ENCODE measurements around the gene YPEL2.

The YPEL2 gene

DNA sequence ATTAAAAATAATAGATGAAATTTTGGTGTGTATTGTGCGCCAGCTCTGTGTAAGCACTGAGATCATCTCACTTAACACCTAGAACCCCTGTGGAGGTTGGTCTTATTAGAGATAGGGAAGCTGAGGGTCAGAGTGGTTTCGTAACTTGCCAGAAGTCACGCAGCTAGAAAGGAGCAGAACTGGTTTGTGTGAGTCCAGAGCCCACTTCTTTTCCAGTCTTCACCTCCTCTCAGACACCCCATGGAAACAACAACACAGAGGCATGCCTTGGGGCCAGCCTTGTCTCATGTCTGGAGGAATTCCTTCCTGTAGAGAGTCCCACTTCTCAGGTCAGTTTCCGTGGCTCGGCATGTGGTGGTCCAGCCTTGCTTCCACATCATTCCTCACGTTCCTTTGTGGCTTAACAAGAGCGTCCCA is 16.5 kb downstream of the YPEL2 start:
- Histone ChIP-seq H3K27me3 (no peaks in the 10 kb centered on the region), H3K4me3 (no peak overlapping the region), H3K4me1 (peaks cover 0 to 100% (median 84%) of the 10 kb centered on the region in 4 donors), H3K27ac (peak overlapping the region; percentile 64 to 70), H3K36me3 (peaks cover 0 to under 1% (median under 1%) of the 10 kb centered on the region in 3 donors), H3K9me3 (no peaks in the 10 kb centered on the region)
- TF ChIP-seq CTCF (IDR thresholded peaks at IDR 0.05), result no peak
- DNase-seq, result no peak
- intact Hi-C loops (cut with DNase I; ENCODE audit: low total_unique reads), result no loop called here

DNA sequence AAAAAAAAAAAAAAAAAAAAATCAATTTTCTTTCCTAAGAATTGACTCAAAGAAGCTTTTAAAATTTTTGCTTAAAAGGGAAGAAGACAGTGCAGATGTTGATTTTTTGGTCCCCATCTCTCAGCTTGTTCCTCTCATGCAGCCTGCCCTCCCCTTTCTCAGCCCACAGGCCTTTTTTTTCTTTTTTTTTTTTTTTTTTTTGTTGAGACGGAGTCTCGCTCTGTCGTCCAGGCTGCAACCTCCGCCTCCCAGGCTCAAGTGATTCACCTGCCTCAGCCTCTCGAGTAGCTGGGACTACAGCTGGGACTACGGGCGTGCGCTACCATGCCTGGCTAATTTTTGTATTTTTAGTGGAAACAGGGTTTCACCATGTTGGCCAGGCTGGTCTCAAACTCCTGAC is 17.7 kb downstream of the YPEL2 start:
- no peak for DNase-seq
- Histone ChIP-seq H3K27me3 (no peaks in the 10 kb centered on the region), H3K4me1 (peaks cover 0 to 100% (median 85%) of the 10 kb centered on the region in 4 donors), H3K4me3 (no peak overlapping the region), H3K36me3 (peaks cover 0 to 9% (median 6%) of the 10 kb centered on the region in 3 donors), H3K9me3 (no peaks in the 10 kb centered on the region), H3K27ac (peak overlapping the region; percentile 29 to 89)
- no peak for TF ChIP-seq CTCF (IDR thresholded peaks at IDR 0.05)
- intact Hi-C loops (cut with DNase I; ENCODE audit: low total_unique reads), result no loop called here

DNA sequence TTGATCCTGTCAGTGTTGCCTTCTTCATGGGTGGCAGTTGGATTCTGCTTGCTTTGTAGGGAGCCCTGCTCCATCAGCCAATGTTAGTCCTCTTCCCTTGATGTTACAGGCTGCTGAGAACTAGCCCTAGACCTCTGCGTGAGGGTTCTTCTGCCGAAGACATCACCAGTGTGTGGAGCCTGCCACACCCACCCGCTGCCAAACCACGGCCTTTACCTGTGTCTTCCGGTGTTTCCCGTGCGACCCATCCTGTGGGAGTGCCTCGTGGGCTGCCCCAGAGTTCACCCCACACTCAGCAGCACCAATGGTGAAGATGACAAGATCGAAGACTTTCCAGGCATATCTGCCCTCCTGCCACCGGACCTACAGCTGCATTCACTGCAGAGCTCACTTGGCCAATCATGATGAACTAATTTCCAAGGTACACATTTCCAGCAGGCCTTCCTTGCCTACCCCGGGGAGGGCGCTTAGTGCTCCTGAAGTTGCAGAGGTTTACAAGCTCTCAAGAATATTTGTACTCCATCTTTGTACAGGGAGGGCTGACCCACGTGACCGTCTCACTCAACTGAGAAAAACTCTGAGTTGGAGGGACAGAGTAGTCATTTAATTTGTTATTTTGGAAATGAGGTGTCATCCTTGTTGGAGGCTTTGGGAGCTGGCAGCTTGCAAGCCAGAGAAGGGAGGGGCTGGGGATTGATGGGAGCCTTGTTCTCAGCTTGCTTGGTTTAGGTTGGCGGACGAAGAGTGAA is 21.8 kb downstream of the YPEL2 start:
- no peak for DNase-seq
- Histone ChIP-seq H3K36me3 (peaks cover 0 to 12% (median 6%) of the 10 kb centered on the region in 3 donors), H3K4me3 (no peak overlapping the region), H3K9me3 (no peaks in the 10 kb centered on the region), H3K27me3 (no peaks in the 10 kb centered on the region), H3K4me1 (peaks cover 0 to 100% (median 88%) of the 10 kb centered on the region in 4 donors), H3K27ac (peak overlapping the region; percentile 65 to 89)
- intact Hi-C loops (cut with DNase I; ENCODE audit: low total_unique reads), result no loop called here
- TF ChIP-seq CTCF (IDR thresholded peaks at IDR 0.05), result no peak

DNA sequence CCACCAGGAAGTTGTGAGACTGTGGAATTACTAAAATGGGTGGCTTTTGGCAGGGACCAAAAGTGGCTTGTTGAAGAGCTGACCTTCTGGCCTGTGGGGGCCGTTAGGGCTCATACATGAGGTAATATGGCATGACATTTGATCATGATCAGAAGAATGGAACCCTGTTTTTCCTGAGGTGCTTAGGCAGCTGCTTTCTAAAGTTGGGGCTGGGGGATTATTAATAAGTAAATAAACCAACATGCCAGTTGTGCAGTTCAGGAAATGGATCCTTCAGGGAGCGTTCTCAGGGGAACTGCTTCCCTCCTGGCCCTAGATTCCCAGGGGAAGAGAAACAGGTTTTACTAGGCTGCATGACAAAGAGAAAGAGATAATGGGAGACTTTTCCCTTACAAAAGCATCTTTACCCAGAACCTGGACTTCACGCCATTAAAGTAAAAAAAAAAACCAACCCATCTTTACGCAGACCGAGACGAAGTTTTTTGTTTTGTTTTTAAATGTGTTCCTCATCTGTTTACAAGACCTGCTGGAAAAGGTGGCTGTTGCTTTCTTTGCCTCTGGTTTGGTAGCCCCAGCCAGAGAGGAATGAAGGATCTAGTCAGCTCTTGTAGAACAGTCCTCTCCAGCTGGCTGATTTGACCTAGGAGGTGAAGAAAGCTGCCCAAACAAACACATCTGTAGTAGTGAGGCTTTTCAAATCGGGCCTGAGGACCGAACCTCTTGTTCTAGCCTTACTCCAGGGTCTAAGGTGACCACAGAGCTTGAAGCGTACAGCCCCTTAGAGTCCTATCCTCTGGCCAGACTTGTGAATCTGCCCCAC is 22.7 kb downstream of the YPEL2 start:
- Histone ChIP-seq H3K4me3 (no peak overlapping the region), H3K27ac (peak overlapping the region; percentile 65 to 89), H3K27me3 (no peaks in the 10 kb centered on the region), H3K4me1 (peaks cover 0 to 100% (median 92%) of the 10 kb centered on the region in 4 donors), H3K36me3 (peaks cover 0 to 12% (median 6%) of the 10 kb centered on the region in 3 donors), H3K9me3 (no peaks in the 10 kb centered on the region)
- intact Hi-C loops (cut with DNase I; ENCODE audit: low total_unique reads), result no loop called here
- no peak for DNase-seq
- no peak for TF ChIP-seq CTCF (IDR thresholded peaks at IDR 0.05)

GRCh38 chr17:59355030-59355701 is 23.7 kb downstream of the YPEL2 start:
- Histone ChIP-seq H3K36me3 (peaks cover 0 to 12% (median 6%) of the 10 kb centered on the region in 3 donors), H3K4me1 (peaks cover under 1 to 100% (median 92%) of the 10 kb centered on the region in 4 donors), H3K27me3 (no peaks in the 10 kb centered on the region), H3K27ac (peak overlapping the region; percentile 65 to 89), H3K9me3 (no peaks in the 10 kb centered on the region), H3K4me3 (no peak overlapping the region)
- no peak for DNase-seq
- TF ChIP-seq CTCF (IDR thresholded peaks at IDR 0.05), result no peak
- intact Hi-C loops (cut with DNase I; ENCODE audit: low total_unique reads), result no loop called here

Measured in tibial artery (tissue), 4 donors.